HCT116 (cell line): Measurements from ENCODE around the gene RHOH.

Experiments
- CEBPB ChIP-seq: IDR thresholded peaks from 2 replicates; pipeline ENCODE4 v1.6.1; 2012; ENCODE audit warnings: low read depth
- CTCF ChIP-seq, 3 experiments: fragments of 200-600 bp in 1 of 3; sonication (generic) in 1 of 3; IDR thresholded peaks in 2 of 3; conservative IDR thresholded peaks in 1 of 3; 2 replicates each; pipeline ENCODE4 v1.5.1; 2012 to 2017; ENCODE audit warnings: low read depth in 2 of 3, low read length in 2 of 3, antibody characterized with exemption in 1 of 3, borderline replicate concordance in 1 of 3, control low read depth in 1 of 3, mild to moderate bottlenecking in 1 of 3, mixed read lengths in 1 of 3, mixed run types in 1 of 3, moderate library complexity in 1 of 3; ENCODE audit not compliant: insufficient read depth in 1 of 3
- EGR1 ChIP-seq: IDR thresholded peaks from 2 replicates; pipeline ENCODE4 v1.6.1; 2012; ENCODE audit warnings: low read depth
- ELF1 ChIP-seq: IDR thresholded peaks from 2 replicates; pipeline ENCODE4 v1.6.1; 2012; ENCODE audit warnings: low read depth, borderline replicate concordance
- EZH2 ChIP-seq: fragments of 200-600 bp; sonication (generic); IDR thresholded peaks from 2 replicates; pipeline ENCODE4 v1.6.1; 2017; ENCODE audit warnings: antibody characterized with exemption, mixed run types
- EZH2phosphoT487 ChIP-seq: fragments of 200-600 bp; IDR thresholded peaks from 2 replicates; pipeline ENCODE4 v1.6.1; 2018; ENCODE audit warnings: antibody characterized with exemption, borderline replicate concordance
- ZNF274 ChIP-seq: fragments of 200-500 bp; sonication (Bioruptor generic); IDR thresholded peaks from 2 replicates; pipeline ENCODE4 v1.6.1; 2014; ENCODE audit warnings: mild to moderate bottlenecking, low read depth, low read length, inconsistent platforms
- TF ChIP-seq, protein P1 (sequence below): IDR thresholded peaks from 2 replicates; pipeline ENCODE4 v1.6.1; 2011; ENCODE audit warnings: mild to moderate bottlenecking, low read length, moderate library complexity; ENCODE audit not compliant: insufficient replicate concordance; ENCODE audit errors: extremely low read depth
- TF ChIP-seq, protein P2 (sequence below): IDR thresholded peaks from 2 replicates; pipeline ENCODE4 v1.6.1; 2012

GRCh38 chr4:40216622-40217366 lies 20.0 kb downstream of the RHOH start:
- no peak for TF ChIP-seq EGR1
- no peak for TF ChIP-seq CTCF (IDR thresholded peaks at IDR 0.05 in 2 of 3, conservative IDR thresholded peaks at IDR 0.05 in 1 of 3; ENCODE audit: borderline replicate concordance in 1 of 3, insufficient read depth in 1 of 3, low read depth in 2 of 3, low read length in 2 of 3)
- TF ChIP-seq ELF1: no peak
- TF ChIP-seq EZH2: no peak
- no peak for TF ChIP-seq EZH2phosphoT487
- TF ChIP-seq, protein P1, sequence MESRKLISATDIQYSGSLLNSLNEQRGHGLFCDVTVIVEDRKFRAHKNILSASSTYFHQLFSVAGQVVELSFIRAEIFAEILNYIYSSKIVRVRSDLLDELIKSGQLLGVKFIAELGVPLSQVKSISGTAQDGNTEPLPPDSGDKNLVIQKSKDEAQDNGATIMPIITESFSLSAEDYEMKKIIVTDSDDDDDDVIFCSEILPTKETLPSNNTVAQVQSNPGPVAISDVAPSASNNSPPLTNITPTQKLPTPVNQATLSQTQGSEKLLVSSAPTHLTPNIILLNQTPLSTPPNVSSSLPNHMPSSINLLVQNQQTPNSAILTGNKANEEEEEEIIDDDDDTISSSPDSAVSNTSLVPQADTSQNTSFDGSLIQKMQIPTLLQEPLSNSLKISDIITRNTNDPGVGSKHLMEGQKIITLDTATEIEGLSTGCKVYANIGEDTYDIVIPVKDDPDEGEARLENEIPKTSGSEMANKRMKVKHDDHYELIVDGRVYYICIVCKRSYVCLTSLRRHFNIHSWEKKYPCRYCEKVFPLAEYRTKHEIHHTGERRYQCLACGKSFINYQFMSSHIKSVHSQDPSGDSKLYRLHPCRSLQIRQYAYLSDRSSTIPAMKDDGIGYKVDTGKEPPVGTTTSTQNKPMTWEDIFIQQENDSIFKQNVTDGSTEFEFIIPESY: no peak
- TF ChIP-seq CEBPB: no peak
- TF ChIP-seq, protein P2, sequence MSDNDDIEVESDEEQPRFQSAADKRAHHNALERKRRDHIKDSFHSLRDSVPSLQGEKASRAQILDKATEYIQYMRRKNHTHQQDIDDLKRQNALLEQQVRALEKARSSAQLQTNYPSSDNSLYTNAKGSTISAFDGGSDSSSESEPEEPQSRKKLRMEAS: no peak
- TF ChIP-seq ZNF274: no peak
